CD14-positive monocyte (primary cell): ENCODE results near the gene SLFN12L. TPM values are rescaled to one million over a fixed set of nuclear protein-coding genes. Genes with fewer than 3 reads are reported as not detected.

Experiments used
- DNase-seq, 3 donors: peaks; one replicate each; pipeline ENCODE4 v3.0.0-alpha.2; 2011 to 2022
- H2AFZ ChIP-seq: 2 replicates; pipeline ENCODE4 v1.6.0; 2012; ENCODE audit warnings: mild to moderate bottlenecking, low read depth, low read length, inconsistent platforms; ENCODE audit not compliant: insufficient read depth, poor library complexity, severe bottlenecking
- H3K27ac ChIP-seq, 2 donors: 1 replicate in 1 of 2; 2 replicates in 1 of 2; pipeline ENCODE4 v1.5.1; 2012 to 2013; ENCODE audit warnings: low read length in 2 of 2, control low read depth in 1 of 2, inconsistent platforms in 1 of 2, low read depth in 1 of 2, mild to moderate bottlenecking in 1 of 2
- H3K27me3 ChIP-seq, 2 donors: one replicate each; pipeline versions ENCODE4 v1.6.0 to v1.6.1; 2011 to 2013; ENCODE audit warnings: low read length in 2 of 2; ENCODE audit not compliant: control insufficient read depth in 2 of 2, insufficient read depth in 2 of 2
- H3K36me3 ChIP-seq, 2 donors: replicated peaks in 1 of 2; 1 replicate in 1 of 2; 2 replicates in 1 of 2; pipeline versions ENCODE4 v1.5.1 to v1.6.1; 2012 to 2013; ENCODE audit warnings: low read length in 2 of 2, control low read depth in 1 of 2, inconsistent platforms in 1 of 2, mild to moderate bottlenecking in 1 of 2; ENCODE audit not compliant: insufficient read depth in 2 of 2, control insufficient read depth in 1 of 2
- H3K4me1 ChIP-seq, 2 donors: 1 replicate in 1 of 2; 2 replicates in 1 of 2; pipeline versions ENCODE4 v1.5.1 to v1.6.1; 2012 to 2013; ENCODE audit warnings: low read length in 2 of 2, control low read depth in 1 of 2, inconsistent platforms in 1 of 2, mild to moderate bottlenecking in 1 of 2, moderate library complexity in 1 of 2; ENCODE audit not compliant: insufficient read depth in 2 of 2, control insufficient read depth in 1 of 2
- H3K4me2 ChIP-seq: replicated peaks from 2 replicates; pipeline ENCODE3; 2012; ENCODE audit warnings: low read length, moderate library complexity, mild to moderate bottlenecking; ENCODE audit not compliant: poor library complexity, severe bottlenecking; ENCODE audit errors: extremely low read depth
- H3K4me3 ChIP-seq, 3 experiments: fragments of 200-600 bp in 1 of 3; sonication (generic) in 1 of 3; replicated peaks in 1 of 3; 1 replicate in 2 of 3; 2 replicates in 1 of 3; pipeline ENCODE4 v1.5.1; 2011 to 2013; ENCODE audit warnings: low read length in 3 of 3, mild to moderate bottlenecking in 3 of 3, control low read depth in 2 of 3, low read depth in 2 of 3, inconsistent platforms in 1 of 3, moderate library complexity in 1 of 3
- H3K79me2 ChIP-seq: 2 replicates; pipeline ENCODE4 v1.6.0; 2012; ENCODE audit warnings: mild to moderate bottlenecking, control low read depth, inconsistent platforms, low read length, moderate library complexity; ENCODE audit not compliant: insufficient read depth
- H3K9ac ChIP-seq: 2 replicates; pipeline ENCODE4 v1.6.0; 2017; ENCODE audit warnings: low read length, mild to moderate bottlenecking; ENCODE audit not compliant: insufficient read depth, poor library complexity, severe bottlenecking
- H3K9me3 ChIP-seq, 2 donors: replicated peaks in 1 of 2; 1 replicate in 1 of 2; 2 replicates in 1 of 2; pipeline versions ENCODE4 v1.5.1 to v1.6.1; 2012 to 2013; ENCODE audit warnings: low read length in 2 of 2, control low read depth in 1 of 2; ENCODE audit not compliant: control insufficient read depth in 1 of 2, insufficient read depth in 1 of 2
- H4K20me1 ChIP-seq: 2 replicates; pipeline ENCODE4 v1.6.0; 2012; ENCODE audit warnings: mild to moderate bottlenecking, low read length, control low read depth, moderate library complexity; ENCODE audit not compliant: insufficient read depth
- H3K27ac Mint-ChIP-seq, 7 donors: one replicate each; pipeline ENCODE4 v1.8.0; 2020; ENCODE audit warnings: mild to moderate bottlenecking in 7 of 7, mixed read lengths in 7 of 7, moderate library complexity in 6 of 7, inconsistent platforms in 2 of 7
- H3K27me3 Mint-ChIP-seq, 3 donors: one replicate each; pipeline ENCODE4 v1.8.0; 2021 to 2022; ENCODE audit warnings: low read depth in 3 of 3, mild to moderate bottlenecking in 3 of 3, mixed read lengths in 3 of 3, moderate library complexity in 3 of 3, inconsistent platforms in 1 of 3
- H3K36me3 Mint-ChIP-seq, 2 donors: one replicate each; pipeline ENCODE4 v1.8.0; 2020; ENCODE audit warnings: mixed read lengths in 2 of 2, inconsistent platforms in 1 of 2, mild to moderate bottlenecking in 1 of 2
- H3K4me1 Mint-ChIP-seq: one replicate; pipeline ENCODE4 v1.8.0; 2020; ENCODE audit warnings: mild to moderate bottlenecking, mixed read lengths
- H3K4me3 Mint-ChIP-seq, 2 donors: one replicate each; pipeline ENCODE4 v1.8.0; 2020; ENCODE audit warnings: mild to moderate bottlenecking in 2 of 2, mixed read lengths in 2 of 2, moderate library complexity in 1 of 2
- H3K9me3 Mint-ChIP-seq, 7 donors: one replicate each; pipeline ENCODE4 v1.8.0; 2020 to 2022; ENCODE audit warnings: mixed read lengths in 7 of 7, mild to moderate bottlenecking in 6 of 7, moderate library complexity in 6 of 7, inconsistent platforms in 2 of 7
- CTCF ChIP-seq: fragments of 200-600 bp; IDR thresholded peaks from one replicate; pipeline ENCODE4 v1.8.0; 2022; ENCODE audit warnings: antibody characterized with exemption, mild to moderate bottlenecking
- WGBS: methylation state at CpG from one replicate; pipeline ENCODE4 v1.1.5; 2013; ENCODE audit warnings: missing lambda C conversion rate; ENCODE audit not compliant: insufficient coverage; 5-methylcytosine and 5-hydroxymethylcytosine counted together
- intact Hi-C, 2 donors: fragments of 100-400 bp; cut with micrococcal nuclease; formaldehyde crosslinking; loops; one replicate each; pipeline versions ENCODE4 v1.15.0 to v1.15.1; 2023
- polyA plus RNA-seq, 3 donors: library from polyadenylated mRNA; depleted of rRNA in 1 of 3; unstranded in 2 of 3; stranded (reverse) in 1 of 3; fragments of 300-500 nt in 2 of 3; fragments of >200 nt in 1 of 3; fragmentation: Illumina TruSeq in 2 of 3; gene quantifications; 1 replicate in 2 of 3; 2 replicates in 1 of 3; pipeline ENCODE4 v1.2.3, GENCODE V29; 2012 to 2021

The SLFN12L gene
- polyA plus RNA-seq, 3 donors, result 0.14 to 0.25 (median 0.24) TPM

DNA sequence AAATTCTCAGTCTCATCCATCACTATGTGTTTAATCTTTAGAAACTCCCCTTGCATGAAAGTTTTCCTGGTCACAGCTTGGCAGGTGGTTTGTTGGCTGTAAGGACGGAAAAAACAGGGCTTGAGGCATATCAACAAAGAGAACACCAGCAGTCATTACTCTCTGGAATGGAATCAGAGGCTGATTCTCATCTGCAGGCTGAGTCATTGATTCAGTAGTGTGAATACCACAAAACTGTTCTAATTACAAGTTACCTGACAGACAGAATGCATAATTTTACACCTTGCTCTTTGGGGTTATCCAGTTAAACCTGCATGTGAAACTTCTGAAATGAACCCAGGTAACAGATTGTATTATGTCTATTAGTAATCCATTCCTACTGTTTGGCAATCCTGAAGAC lies 11.5 kb upstream of the SLFN12L start:
- Mint-ChIP-seq H3K36me3 (no peaks in the 10 kb centered on the region), H3K27ac (no peak overlapping the region), H3K4me3 (no peak overlapping the region), H3K27me3 (peaks cover 0 to 8% (median 8%) of the 10 kb centered on the region in 3 donors), H3K4me1 (peaks cover 12% of the 10 kb centered on the region), H3K9me3 (peaks cover 0 to 3% (median 1%) of the 10 kb centered on the region in 7 donors)
- peaks cover 11 to 18% of the 10 kb centered on the region in 2 donors for H3K4me1 ChIP-seq
- H4K20me1 ChIP-seq, result no peaks in the 10 kb centered on the region
- H3K79me2 ChIP-seq, result no peaks in the 10 kb centered on the region
- H3K4me2 ChIP-seq, result no peak overlapping the region
- intact Hi-C loops, result loop anchor here in 1 of 2 donors (10.0 kb wide), 1 partner anchor 256 kb away; the partner anchor contains the start of gene TAF15
- H3K9ac ChIP-seq, result no peak overlapping the region
- H3K27ac ChIP-seq, result no peak overlapping the region
- H3K4me3 ChIP-seq, result no peak overlapping the region
- H3K36me3 ChIP-seq, result no peaks in the 10 kb centered on the region
- DNase-seq, result no peak
- H3K9me3 ChIP-seq, result no peaks in the 10 kb centered on the region
- H2AFZ ChIP-seq, result no peak overlapping the region
- TF ChIP-seq CTCF, result no peak
- H3K27me3 ChIP-seq, result no peaks in the 10 kb centered on the region
- no CpG with 5 or more reads among the region's 1 CpG for WGBS

GRCh38 chr17:35548208-35548810 lies 10.8 kb upstream of the SLFN12L start:
- Mint-ChIP-seq H3K4me3 (no peak overlapping the region), H3K27me3 (peaks cover 0 to 4% (median 4%) of the 10 kb centered on the region in 3 donors), H3K27ac (no peak overlapping the region), H3K9me3 (peaks cover 0 to 3% (median 1%) of the 10 kb centered on the region in 7 donors), H3K36me3 (no peaks in the 10 kb centered on the region), H3K4me1 (peaks cover 14% of the 10 kb centered on the region)
- H3K27me3 ChIP-seq, result no peaks in the 10 kb centered on the region
- TF ChIP-seq CTCF, result no peak
- intact Hi-C loops, result loop anchor here in 1 of 2 donors (10.0 kb wide), 1 partner anchor 256 kb away; the partner anchor contains the start of gene TAF15
- no peak overlapping the region for H3K9ac ChIP-seq
- no peak for DNase-seq
- H4K20me1 ChIP-seq, result no peaks in the 10 kb centered on the region
- H3K27ac ChIP-seq, result no peak overlapping the region
- no peak overlapping the region for H3K4me2 ChIP-seq
- H3K79me2 ChIP-seq, result no peaks in the 10 kb centered on the region
- WGBS, result 64% methylated on average over 2 of the region's 8 CpGs
- no peaks in the 10 kb centered on the region for H3K9me3 ChIP-seq
- no peaks in the 10 kb centered on the region for H3K36me3 ChIP-seq
- H2AFZ ChIP-seq, result no peak overlapping the region
- H3K4me1 ChIP-seq, result peaks cover 11 to 18% of the 10 kb centered on the region in 2 donors
- H3K4me3 ChIP-seq, result no peak overlapping the region
